Fibroblast of mammary gland (primary cell): Measurements from ENCODE around the gene SIGLEC1.

ENCODE experiments used
- DNase-seq: peaks from one replicate; pipeline ENCODE4 v3.0.0-alpha.2; 2010; ENCODE audit warnings: low read depth
- H3K4me3 ChIP-seq: 2 replicates; pipeline ENCODE4 v1.5.1; 2011; ENCODE audit warnings: low read depth, mild to moderate bottlenecking, low read length, moderate library complexity; ENCODE audit not compliant: control insufficient read depth
- CTCF ChIP-seq: conservative IDR thresholded peaks from 2 replicates; pipeline ENCODE4 v1.5.1; 2011; ENCODE audit warnings: low read depth, low read length, inconsistent platforms; ENCODE audit not compliant: control insufficient read depth, insufficient read depth

The SIGLEC1 gene

GRCh38 chr20:3712279-3712873, at the start of gene SIGLEC1:
Gene SIGLEC1 (minus strand): TSS chr20:3712600. CDS start chr20:3707128, 5,472 bp downstream.
- no peak for DNase-seq

GRCh38 chr20:3760655-3761348, 48.4 kb upstream of the SIGLEC1 start:
- no peak for DNase-seq
- H3K4me3 ChIP-seq, result no peak overlapping the region
- TF ChIP-seq CTCF, result no peak

More at GRCh38 chr20:3712279-3712873, at the start of gene SIGLEC1:
- TF ChIP-seq CTCF, result no peak
- H3K4me3 ChIP-seq, result no peak within 1 kb of the TSS

- TF ChIP-seq CTCF, result no peak
- no peak for DNase-seq
- H3K4me3 ChIP-seq, result no peak overlapping the region
These were observed 47.5 kb upstream of the SIGLEC1 start for GRCh38 chr20:3759884-3760283.

GRCh38 chr20:3759316-3759823, 47.0 kb upstream of the SIGLEC1 start:
- no peak for TF ChIP-seq CTCF
- DNase-seq, result no peak
- H3K4me3 ChIP-seq, result no peak overlapping the region

GRCh38 chr20:3758566-3758965, 46.2 kb upstream of the SIGLEC1 start:
- no peak for TF ChIP-seq CTCF
- H3K4me3 ChIP-seq, result no peak overlapping the region
- no peak for DNase-seq

- TF ChIP-seq CTCF, result no peak
- no peak overlapping the region for H3K4me3 ChIP-seq
- no peak for DNase-seq
These were observed 44.9 kb upstream of the SIGLEC1 start for GRCh38 chr20:3757268-3757667.
